ENCODE results near the gene LMF1.
"Not testable (repeated sequence)": the region's sequence is repeated elsewhere in the genome, so short reads cannot be mapped to it uniquely, and the experiment has no call there.

LMF1 gene

GRCh38 chr16:842711-843560, 127.8 kb downstream of the LMF1 start:
- H3K4me3 ChIP-seq (replicated peaks in 1 of 2; ENCODE audit: low read depth in 2 of 2, low read length in 2 of 2) = no peak overlapping the region
- DNase-seq (ENCODE audit: low read depth in 2 of 2) = no peak
- TF ChIP-seq CTCF (IDR thresholded peaks at IDR 0.05; ENCODE audit: low read depth, low read length) = no peak

GRCh38 chr16:842061-842476, 128.7 kb downstream of the LMF1 start:
- peak; percentile 23 to 56 for DNase-seq (ENCODE audit: low read depth in 2 of 2)

GRCh38 chr16:841455-842060, 129.2 kb downstream of the LMF1 start:
- H3K4me3 ChIP-seq (replicated peaks in 1 of 2; ENCODE audit: low read depth in 2 of 2, low read length in 2 of 2) = no peak overlapping the region
- DNase-seq (ENCODE audit: low read depth in 2 of 2) = no peak
- no peak for TF ChIP-seq CTCF (IDR thresholded peaks at IDR 0.05; ENCODE audit: low read depth, low read length)

More at GRCh38 chr16:842061-842476, 128.7 kb downstream of the LMF1 start:
- TF ChIP-seq CTCF (IDR thresholded peaks at IDR 0.05; ENCODE audit: low read depth, low read length) = no peak
- no peak overlapping the region for H3K4me3 ChIP-seq (replicated peaks in 1 of 2; ENCODE audit: low read depth in 2 of 2, low read length in 2 of 2)

GRCh38 chr16:840561-841454, 130.0 kb downstream of the LMF1 start:
- no peak for TF ChIP-seq CTCF (IDR thresholded peaks at IDR 0.05; ENCODE audit: low read depth, low read length)
- no peak overlapping the region for H3K4me3 ChIP-seq (replicated peaks in 1 of 2; ENCODE audit: low read depth in 2 of 2, low read length in 2 of 2)
- no peak for DNase-seq (ENCODE audit: low read depth in 2 of 2)

- TF ChIP-seq CTCF (IDR thresholded peaks at IDR 0.05; ENCODE audit: low read depth, low read length) = no peak
- no peak overlapping the region for H3K4me3 ChIP-seq (replicated peaks in 1 of 2; ENCODE audit: low read depth in 2 of 2, low read length in 2 of 2)
- no peak for DNase-seq (ENCODE audit: low read depth in 2 of 2)
Measured at GRCh38 chr16:839643-840408, 131.0 kb downstream of the LMF1 start.

- DNase-seq (ENCODE audit: low read depth in 2 of 2) = no peak
- no peak overlapping the region for H3K4me3 ChIP-seq (replicated peaks in 1 of 2; ENCODE audit: low read depth in 2 of 2, low read length in 2 of 2)
- TF ChIP-seq CTCF (IDR thresholded peaks at IDR 0.05; ENCODE audit: low read depth, low read length) = no peak
Measured at GRCh38 chr16:838741-839140, 132.0 kb downstream of the LMF1 start.

- DNase-seq (ENCODE audit: low read depth in 2 of 2); H3K4me3 ChIP-seq (replicated peaks in 1 of 2; ENCODE audit: low read depth in 2 of 2, low read length in 2 of 2): not testable (repeated sequence)
Measured at GRCh38 chr16:836822-837221, 134.0 kb downstream of the LMF1 start.
